ENCODE results near the gene SNRPD3.
A peak's percentile ranks its signal among the peaks of the same experiment; 100 is the strongest.
"Not testable (repeated sequence)": the region's sequence is repeated elsewhere in the genome, so short reads cannot be mapped to it uniquely, and the experiment has no call there.

Gene SNRPD3

DNA sequence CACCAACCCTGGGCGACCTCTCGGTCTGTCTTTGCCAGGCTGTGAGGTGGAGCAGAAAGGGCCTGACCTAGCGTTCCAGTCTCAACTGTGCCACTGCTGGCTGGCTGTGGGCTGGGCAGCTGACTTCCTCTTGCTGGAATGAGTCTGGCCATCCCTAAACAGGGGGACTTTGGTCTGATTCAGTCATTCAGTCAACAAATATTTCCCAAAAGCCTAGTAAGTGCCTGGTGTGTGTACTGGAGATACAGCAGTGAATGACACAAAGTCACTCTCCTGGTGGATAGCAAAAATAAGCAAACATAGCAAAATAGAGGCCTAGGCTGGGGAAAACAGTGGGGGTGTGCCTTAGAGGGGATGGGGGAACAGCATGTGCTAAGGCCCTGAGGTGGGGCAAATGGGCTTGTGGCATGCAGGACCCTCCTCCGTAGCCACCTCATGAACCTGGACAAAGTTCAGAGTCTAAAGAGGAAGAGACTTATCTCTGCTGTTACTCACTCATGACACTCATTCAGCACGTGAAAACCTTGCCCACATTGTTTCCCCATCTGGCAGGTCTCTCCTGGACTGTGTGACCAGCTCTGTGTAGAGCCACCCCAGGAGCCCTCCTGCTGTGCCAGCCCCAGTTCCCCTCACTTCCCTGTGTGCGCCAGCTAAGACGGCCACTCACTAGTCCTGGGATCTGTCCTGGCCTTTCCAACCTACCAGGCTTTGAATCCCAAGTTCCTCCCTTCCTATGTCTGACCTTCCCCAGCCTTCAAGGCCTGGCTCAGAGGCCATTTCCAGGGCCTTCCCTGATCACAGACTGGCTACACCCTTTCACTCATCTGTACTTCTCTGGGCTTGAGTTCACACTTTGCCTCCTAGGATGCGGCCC lies 5.5 kb upstream of the SNRPD3 start:
- H3K4me3 Mint-ChIP-seq, result peak overlapping the region; percentile 19
- H3K27me3 Mint-ChIP-seq, result no peaks in the 10 kb centered on the region
- peak overlapping the region; percentile 82 for H3K27ac Mint-ChIP-seq
- no peaks in the 10 kb centered on the region for H3K9me3 Mint-ChIP-seq
- peaks cover 79% of the 10 kb centered on the region for H3K4me1 Mint-ChIP-seq
- H3K36me3 Mint-ChIP-seq, result peaks cover 41% of the 10 kb centered on the region
- no peak for ATAC-seq

DNA sequence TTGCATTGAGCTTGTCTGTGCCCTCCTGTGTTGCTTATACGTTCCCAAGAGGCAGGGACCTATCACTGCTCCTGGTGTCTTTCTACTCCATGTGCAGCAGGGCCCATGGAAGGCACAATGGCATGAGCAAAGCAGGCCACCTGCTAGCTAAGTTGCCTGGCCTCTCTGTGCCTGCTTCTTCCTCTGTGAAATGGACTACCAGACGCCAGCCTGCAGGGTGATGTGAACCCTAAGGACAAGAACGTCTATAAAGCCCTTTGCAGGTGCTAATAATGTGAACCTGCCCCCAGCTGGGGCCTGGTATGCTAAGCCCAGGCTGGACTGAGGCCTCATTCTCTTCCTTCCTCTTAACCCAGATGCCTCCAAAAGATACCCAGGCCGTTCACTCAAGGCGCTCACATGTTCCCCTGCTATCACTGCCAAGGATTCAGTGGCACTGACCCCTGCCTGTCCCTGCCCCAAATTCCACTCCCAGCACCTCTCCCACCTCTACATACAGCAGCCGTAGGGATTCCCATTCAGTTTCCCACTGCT lies 4.8 kb upstream of the SNRPD3 start:
- H3K36me3 Mint-ChIP-seq, result peaks cover 41% of the 10 kb centered on the region
- H3K27ac Mint-ChIP-seq, result peak overlapping the region; percentile 82
- no peak for ATAC-seq
- no peak overlapping the region for H3K4me3 Mint-ChIP-seq
- H3K9me3 Mint-ChIP-seq, result no peaks in the 10 kb centered on the region
- no peaks in the 10 kb centered on the region for H3K27me3 Mint-ChIP-seq
- peaks cover 79% of the 10 kb centered on the region for H3K4me1 Mint-ChIP-seq

DNA sequence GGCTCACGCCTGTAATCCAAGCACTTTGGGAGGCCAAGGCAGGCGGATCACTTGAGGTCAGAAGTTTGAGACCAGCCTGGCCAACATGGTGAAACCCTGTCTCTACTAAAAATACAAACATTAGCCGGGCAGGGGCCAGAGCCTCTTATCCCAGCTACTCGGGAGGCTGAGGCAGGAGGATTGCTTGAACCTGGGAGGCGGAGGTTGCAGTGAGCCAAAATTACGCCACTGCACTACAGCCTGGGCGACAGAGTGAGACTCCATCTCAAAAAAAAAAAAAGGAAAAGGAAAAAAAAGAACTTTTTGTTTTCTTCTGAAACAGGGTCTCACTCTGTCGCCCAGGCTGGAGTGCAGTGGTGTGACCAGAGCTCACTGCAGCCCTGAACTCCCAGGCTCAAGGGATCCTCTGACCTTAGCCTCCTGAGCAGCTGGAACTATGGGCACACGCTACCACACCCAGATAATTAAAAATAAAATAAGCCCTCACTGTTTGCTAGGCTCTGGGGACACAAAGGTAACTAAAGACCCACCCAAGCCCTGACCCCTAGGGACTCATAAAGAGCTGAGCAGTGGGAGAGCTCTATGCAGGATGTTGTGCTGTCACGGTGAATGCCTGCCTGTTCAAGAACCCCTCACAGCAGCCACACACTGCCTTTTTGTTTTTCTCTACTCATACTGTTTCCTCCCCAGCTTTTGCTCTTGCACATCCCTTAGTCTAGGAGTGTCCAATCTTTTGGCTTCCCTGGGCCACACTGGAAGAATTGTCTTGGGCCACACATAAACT lies 3.1 kb upstream of the SNRPD3 start:
- Mint-ChIP-seq H3K36me3 (peaks cover 29% of the 10 kb centered on the region), H3K4me1 (peaks cover 77% of the 10 kb centered on the region), H3K27ac (peak overlapping the region; percentile 91), H3K4me3 (peak overlapping the region; percentile 97)
- not testable (repeated sequence) for H3K9me3 Mint-ChIP-seq, H3K27me3 Mint-ChIP-seq
- ATAC-seq, result peak; percentile 40

DNA sequence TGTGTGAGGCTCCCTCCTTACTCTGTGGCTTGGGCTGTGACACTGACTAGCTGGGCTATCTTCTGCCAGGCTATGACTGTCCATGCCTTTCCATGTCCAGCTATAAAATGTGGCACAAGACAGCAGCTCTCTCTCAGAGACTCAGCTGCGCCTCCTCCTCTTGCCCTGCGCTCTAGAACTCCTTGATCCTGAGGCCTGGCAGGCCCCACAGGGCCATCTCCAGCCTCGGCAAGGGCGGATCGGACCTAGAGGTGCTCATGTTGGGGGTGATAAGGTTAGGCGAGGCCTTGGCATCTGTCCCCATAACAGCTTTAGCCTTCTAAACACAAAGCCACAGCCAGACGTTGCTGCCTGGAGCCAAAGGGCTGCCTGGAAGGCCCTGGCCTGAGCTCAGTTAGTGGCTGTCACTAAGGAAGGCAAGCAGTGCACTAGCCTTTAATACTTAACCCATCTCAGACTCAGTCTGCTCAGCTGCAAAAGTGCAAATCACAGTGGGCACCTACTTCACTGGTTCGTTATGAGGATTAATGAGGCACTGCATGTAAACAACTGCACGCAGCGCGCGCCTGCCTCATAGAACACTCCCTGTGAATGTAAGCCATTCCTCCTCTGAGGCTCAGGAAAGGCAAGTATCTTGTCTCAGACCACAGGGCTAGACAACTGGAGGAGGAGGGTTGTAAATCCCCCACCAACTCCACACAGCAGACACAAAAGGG lies 2.0 kb upstream of the SNRPD3 start:
- H3K27me3 Mint-ChIP-seq, result no peaks in the 10 kb centered on the region
- H3K27ac Mint-ChIP-seq, result peak overlapping the region; percentile 91
- peaks cover 77% of the 10 kb centered on the region for H3K4me1 Mint-ChIP-seq
- peak overlapping the region; percentile 97 for H3K4me3 Mint-ChIP-seq
- no peak for ATAC-seq
- peaks cover 29% of the 10 kb centered on the region for H3K36me3 Mint-ChIP-seq
- no peaks in the 10 kb centered on the region for H3K9me3 Mint-ChIP-seq

DNA sequence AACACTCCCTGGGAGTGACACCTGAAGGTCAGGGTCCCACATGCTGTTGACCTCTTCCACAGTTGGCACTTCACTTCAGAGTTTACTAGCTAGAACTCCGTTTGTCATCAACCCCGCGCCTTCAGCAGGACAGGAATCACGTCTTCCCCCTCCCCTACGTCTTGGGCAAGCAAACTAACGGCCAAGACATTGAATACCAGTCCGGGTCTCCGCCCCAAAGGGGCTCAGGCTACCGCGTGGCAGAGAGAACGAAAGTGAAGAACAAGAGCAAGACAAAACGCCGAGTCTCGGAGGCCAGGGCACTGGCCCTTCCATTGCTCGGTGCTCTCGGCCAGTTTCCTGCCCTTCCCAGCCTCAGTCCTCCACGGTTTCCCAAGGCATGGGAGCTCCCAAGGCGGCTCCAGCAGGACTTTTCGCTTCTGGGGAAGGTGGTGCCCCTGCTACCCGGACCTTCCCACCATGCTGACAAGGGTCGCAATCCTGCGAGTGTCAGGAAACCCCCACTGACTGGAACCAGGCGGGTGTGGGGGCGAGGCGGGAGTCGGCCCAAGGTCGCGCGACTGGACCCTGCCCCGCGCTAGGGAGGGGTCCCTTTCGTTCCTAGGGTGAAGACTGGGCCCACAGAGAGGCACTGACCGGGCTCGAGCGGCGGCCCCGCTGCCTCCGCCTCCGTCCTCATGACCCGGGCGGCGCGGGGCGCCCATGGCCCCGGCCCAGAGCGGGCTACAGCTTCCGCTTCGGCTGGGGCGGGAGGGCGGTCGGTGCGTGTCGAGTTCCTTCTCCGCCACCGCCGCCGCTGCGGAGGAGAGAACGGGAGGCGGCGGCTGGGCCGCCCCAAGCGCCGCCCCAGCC lies 1.3 kb upstream of the SNRPD3 start, which contains the start of gene GUCD1:
GUCD1 (minus strand) TSS at position 826 of the 852 bp plus-strand sequence; CDS start at position 679, 147 bp downstream.
- H3K4me3 Mint-ChIP-seq, result peak within 1 kb of the TSS; percentile 97
- H3K27ac Mint-ChIP-seq, result peak within 1 kb of the TSS; percentile 91
- ATAC-seq, result no peak
- H3K9me3 Mint-ChIP-seq, result no peaks in the 10 kb centered on the region
- peaks cover 77% of the 10 kb centered on the region for H3K4me1 Mint-ChIP-seq
- H3K36me3 Mint-ChIP-seq, result peaks cover 29% of the 10 kb centered on the region
- H3K27me3 Mint-ChIP-seq, result no peaks in the 10 kb centered on the region

DNA sequence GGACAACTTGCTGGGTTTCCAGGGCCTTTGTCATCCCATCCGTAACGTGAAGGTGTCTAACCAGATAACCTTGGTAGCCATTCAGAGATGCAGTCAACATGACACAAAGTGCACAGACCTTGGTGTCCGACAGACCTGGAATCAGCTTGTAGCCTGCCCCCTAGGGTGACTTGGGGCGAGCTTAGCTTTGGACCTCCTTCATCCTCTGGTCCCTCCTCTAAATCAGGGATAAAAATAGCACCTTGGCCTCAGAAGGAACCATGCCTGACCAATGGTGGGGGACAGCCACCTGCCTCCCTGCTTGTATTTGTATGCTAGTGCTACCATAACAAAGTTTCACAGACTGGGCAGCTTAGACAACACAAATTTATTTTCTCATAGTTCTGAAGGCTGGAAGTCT lies 3.7 kb downstream of the SNRPD3 start:
- H3K9me3 Mint-ChIP-seq, result no peaks in the 10 kb centered on the region
- ATAC-seq, result no peak
- H3K4me1 Mint-ChIP-seq, result peaks cover 57% of the 10 kb centered on the region
- H3K36me3 Mint-ChIP-seq, result peaks cover 37% of the 10 kb centered on the region
- H3K4me3 Mint-ChIP-seq, result no peak overlapping the region
- H3K27ac Mint-ChIP-seq, result peak overlapping the region; percentile 37
- H3K27me3 Mint-ChIP-seq, result no peaks in the 10 kb centered on the region

DNA sequence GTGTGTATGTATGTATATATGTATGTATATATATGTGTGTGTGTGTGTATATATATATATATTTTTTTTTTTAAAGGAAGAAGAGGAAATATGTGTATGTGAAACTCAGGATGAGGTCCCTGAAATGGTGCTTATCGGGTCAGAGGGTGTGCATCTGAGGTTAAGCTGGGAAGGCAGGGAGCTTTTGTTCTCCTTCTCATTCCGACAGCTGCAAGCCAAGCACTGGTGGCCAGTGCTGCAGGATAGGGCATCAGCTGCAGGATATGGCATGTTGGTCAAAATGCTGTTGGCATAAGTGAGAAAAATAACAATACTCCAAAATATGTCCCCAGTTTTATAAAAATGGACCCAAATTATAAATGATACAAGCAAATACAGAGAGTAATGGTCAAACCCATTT lies 7.4 kb downstream of the SNRPD3 start:
- peaks cover 28% of the 10 kb centered on the region for H3K36me3 Mint-ChIP-seq
- H3K4me3 Mint-ChIP-seq, result no peak overlapping the region
- no peak for ATAC-seq
- H3K27ac Mint-ChIP-seq, result no peak overlapping the region
- no peaks in the 10 kb centered on the region for H3K27me3 Mint-ChIP-seq
- H3K9me3 Mint-ChIP-seq, result no peaks in the 10 kb centered on the region
- H3K4me1 Mint-ChIP-seq, result peaks cover 67% of the 10 kb centered on the region

DNA sequence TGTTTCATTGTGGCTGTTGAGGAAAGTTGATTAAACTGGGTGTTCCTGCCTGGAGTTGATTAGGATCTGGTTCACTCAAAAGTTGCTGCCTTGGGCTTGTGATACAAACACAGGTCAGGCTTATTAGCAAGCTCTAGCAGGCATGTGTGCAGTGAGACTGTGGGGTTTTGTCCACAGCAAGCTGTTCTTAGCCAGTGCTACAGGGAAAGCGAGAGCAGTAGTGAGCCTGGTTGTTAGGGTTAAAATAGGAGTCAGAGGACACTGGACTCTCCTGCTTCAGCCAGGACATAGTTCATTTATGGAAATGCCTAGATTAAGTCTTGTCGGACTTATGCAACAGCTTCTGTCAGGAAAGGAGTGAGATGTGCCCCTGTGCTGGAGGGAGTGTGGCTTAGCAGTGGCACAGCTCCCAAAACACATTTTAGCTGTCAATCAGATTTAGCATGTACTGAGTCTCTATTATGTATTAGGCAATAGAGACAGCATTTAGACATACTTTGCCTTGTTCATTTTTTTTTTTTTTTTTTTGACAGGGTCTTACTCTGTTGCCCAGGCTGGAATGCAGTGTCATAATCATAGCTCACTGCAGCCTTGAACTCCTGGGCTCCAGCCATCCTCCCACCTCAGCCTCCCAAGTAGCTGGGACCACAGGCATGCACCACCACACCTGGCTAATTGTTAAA lies 8.7 kb downstream of the SNRPD3 start:
- no peak for ATAC-seq
- Mint-ChIP-seq H3K4me1 (peaks cover 54% of the 10 kb centered on the region), H3K36me3 (peaks cover 24% of the 10 kb centered on the region), H3K27ac (no peak overlapping the region), H3K4me3 (no peak overlapping the region), H3K9me3 (no peaks in the 10 kb centered on the region), H3K27me3 (no peaks in the 10 kb centered on the region)

DNA sequence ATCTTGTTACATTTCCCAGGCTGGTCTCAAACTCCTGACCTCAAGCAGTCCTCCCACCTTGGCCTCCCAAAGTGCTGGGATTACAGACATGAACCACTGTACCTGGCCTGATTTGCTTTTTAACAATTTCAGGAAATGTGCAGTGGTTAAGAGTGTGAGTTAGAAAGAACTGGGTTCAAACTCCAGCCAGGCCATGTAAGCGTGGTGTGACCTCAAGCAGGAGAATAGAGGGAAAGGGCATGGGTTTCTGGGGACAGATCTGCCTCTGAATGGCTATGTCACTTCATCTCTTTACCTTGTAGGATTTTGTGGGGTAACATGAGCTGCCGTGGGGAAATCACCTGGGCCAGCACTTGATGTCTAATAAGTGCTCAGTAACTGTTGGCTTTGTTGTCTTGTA lies 9.3 kb downstream of the SNRPD3 start:
- H3K36me3 Mint-ChIP-seq, result peaks cover 30% of the 10 kb centered on the region

DNA sequence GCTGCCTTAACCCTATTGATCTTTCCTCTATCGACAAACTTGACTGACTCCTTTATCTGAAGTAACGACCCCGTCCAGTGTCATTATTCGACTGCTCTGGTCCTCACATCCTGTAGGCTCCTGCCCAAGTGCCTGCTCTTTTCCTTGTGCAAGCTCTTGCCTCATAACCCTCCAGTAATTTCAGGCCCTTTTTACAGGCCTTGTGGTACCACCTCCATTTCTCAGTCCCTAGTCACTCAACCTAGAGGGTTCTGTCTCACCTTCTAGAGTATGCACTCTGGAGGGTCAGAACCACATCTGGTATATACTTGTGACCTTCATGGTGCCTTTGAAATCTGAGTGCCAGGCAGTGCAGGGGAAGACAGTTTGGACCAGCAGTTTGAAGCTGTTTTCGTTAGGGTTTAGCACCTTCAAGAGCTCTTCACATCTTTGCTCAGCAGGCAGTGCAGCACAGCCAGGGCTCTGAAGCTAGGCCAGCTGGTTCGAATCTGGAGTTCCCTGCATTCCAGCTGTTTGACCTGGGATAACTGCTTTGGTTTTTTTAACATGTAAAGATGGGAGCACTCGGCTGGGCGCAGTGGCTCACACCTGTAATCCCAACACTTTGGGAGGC lies 11.2 kb downstream of the SNRPD3 start:
- Mint-ChIP-seq H3K9me3 (no peaks in the 10 kb centered on the region), H3K27ac (no peak overlapping the region), H3K27me3 (no peaks in the 10 kb centered on the region), H3K4me1 (peaks cover 47% of the 10 kb centered on the region), H3K36me3 (peaks cover 38% of the 10 kb centered on the region), H3K4me3 (no peak overlapping the region)
- ATAC-seq, result no peak

More for the DNA sequence above, 9.3 kb downstream of the SNRPD3 start:
- H3K27ac Mint-ChIP-seq, result no peak overlapping the region
- H3K27me3 Mint-ChIP-seq, result no peaks in the 10 kb centered on the region
- no peaks in the 10 kb centered on the region for H3K9me3 Mint-ChIP-seq
- peaks cover 53% of the 10 kb centered on the region for H3K4me1 Mint-ChIP-seq
- ATAC-seq, result no peak
- no peak overlapping the region for H3K4me3 Mint-ChIP-seq

DNA sequence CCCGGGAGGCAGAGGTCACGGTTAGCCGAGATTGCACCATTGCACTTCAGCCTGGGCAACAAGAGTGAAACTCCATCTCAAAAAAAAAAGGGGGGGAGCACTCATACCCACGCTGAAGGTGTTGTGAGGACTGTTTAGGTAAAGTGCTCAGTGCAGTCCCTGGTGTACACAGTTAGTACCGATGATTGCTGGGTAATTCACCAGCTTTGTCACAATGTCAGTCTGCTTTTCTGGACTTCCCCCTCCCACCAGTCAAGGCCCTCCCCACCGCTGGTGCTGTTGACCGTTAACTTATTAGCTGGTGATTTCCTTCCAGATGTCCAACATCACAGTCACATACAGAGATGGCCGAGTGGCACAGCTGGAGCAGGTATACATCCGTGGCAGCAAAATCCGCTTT lies 11.9 kb downstream of the SNRPD3 start:
- H3K36me3 Mint-ChIP-seq, result peaks cover 41% of the 10 kb centered on the region
- peaks cover 40% of the 10 kb centered on the region for H3K4me1 Mint-ChIP-seq
- H3K4me3 Mint-ChIP-seq, result no peak overlapping the region
- H3K9me3 Mint-ChIP-seq, result no peaks in the 10 kb centered on the region
- no peak for ATAC-seq
- H3K27me3 Mint-ChIP-seq, result no peaks in the 10 kb centered on the region
- no peak overlapping the region for H3K27ac Mint-ChIP-seq

DNA sequence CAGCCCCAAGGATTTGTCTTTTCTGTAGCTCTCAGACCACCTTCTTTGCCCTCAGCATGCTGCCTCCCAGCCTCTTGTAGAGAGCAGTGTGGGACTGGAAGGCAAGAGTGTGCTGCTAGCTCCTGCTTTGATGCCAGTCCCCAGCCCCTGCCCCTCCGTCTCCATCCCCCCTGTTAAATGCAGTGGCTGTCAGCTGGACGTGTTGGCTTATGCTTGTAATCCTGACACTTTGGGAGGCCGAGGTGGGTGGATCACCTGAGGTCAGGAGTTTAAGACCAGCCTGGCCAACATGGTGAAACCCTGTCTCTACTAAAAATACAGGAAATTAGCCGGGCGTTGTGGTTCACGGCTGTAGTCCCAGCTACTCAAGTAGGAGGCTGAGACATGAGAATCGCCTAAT lies 15.5 kb downstream of the SNRPD3 start:
- Mint-ChIP-seq H3K4me3 (no peak overlapping the region), H3K27ac (no peak overlapping the region), H3K9me3 (no peaks in the 10 kb centered on the region), H3K27me3 (no peaks in the 10 kb centered on the region), H3K36me3 (peaks cover 56% of the 10 kb centered on the region), H3K4me1 (peaks cover 10% of the 10 kb centered on the region)
- ATAC-seq, result no peak

DNA sequence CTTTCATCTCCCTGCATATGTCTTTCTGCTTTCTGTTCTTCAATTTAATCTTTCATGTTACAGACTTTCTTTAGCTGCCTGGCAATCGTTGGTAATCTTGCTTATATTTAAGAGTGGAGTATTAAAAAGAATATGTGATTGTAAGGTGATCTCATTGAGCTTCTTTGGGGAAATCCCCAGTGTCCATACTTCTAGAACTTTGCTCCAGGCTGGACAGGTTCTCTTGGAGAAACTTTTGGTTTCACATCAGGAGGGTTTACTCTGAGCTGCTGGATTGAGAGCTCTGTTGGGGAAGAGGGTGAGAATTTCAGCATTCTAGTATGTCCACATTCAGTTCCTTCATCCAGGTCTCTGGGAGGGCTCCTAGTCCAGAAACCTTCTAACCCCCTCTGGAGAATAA lies 21.0 kb downstream of the SNRPD3 start:
- Mint-ChIP-seq H3K4me1 (no peaks in the 10 kb centered on the region), H3K4me3 (no peak overlapping the region), H3K9me3 (no peaks in the 10 kb centered on the region), H3K27me3 (no peaks in the 10 kb centered on the region), H3K36me3 (peaks cover 43% of the 10 kb centered on the region), H3K27ac (peak overlapping the region; percentile 23)
- ATAC-seq, result no peak

Data from stimulated activated memory B cell treated with anti-CD40 and anti-IgM and Interleukin-4, amounts not matched to agents 10 μg/mL and 1 μg/mL and 100 μg/mL, for 72 hours (primary cell).